Measurements from ENCODE around the gene MAMLD1.

GRCh38 chrX:150416469-150416868 is 53.4 kb downstream of the MAMLD1 start:
- TF ChIP-seq CTCF (IDR thresholded peaks at IDR 0.05; ENCODE audit: insufficient read depth, low read length, poor library complexity, severe bottlenecking) (no peak), EZH2phosphoT487 (conservative IDR thresholded peaks at IDR 0.05; ENCODE audit: low read length) (no peak)

Data from SU-DHL-6 (cell line).